Activated effector memory CD4-positive, alpha-beta T cell treated with Interleukin-2 at 50 U/mL for 16 hours (primary cell): ENCODE data around the gene PLK5.
"Not testable (repeated sequence)": the region's sequence is repeated elsewhere in the genome, so short reads cannot be mapped to it uniquely, and the experiment has no call there.

Experiments used
- DNase-seq: peaks from one replicate; pipeline ENCODE4 v3.0.0-alpha.2; 2020

Gene PLK5, protein sequence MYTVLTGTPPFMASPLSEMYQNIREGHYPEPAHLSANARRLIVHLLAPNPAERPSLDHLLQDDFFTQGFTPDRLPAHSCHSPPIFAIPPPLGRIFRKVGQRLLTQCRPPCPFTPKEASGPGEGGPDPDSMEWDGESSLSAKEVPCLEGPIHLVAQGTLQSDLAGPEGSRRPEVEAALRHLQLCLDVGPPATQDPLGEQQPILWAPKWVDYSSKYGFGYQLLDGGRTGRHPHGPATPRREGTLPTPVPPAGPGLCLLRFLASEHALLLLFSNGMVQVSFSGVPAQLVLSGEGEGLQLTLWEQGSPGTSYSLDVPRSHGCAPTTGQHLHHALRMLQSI

DNA sequence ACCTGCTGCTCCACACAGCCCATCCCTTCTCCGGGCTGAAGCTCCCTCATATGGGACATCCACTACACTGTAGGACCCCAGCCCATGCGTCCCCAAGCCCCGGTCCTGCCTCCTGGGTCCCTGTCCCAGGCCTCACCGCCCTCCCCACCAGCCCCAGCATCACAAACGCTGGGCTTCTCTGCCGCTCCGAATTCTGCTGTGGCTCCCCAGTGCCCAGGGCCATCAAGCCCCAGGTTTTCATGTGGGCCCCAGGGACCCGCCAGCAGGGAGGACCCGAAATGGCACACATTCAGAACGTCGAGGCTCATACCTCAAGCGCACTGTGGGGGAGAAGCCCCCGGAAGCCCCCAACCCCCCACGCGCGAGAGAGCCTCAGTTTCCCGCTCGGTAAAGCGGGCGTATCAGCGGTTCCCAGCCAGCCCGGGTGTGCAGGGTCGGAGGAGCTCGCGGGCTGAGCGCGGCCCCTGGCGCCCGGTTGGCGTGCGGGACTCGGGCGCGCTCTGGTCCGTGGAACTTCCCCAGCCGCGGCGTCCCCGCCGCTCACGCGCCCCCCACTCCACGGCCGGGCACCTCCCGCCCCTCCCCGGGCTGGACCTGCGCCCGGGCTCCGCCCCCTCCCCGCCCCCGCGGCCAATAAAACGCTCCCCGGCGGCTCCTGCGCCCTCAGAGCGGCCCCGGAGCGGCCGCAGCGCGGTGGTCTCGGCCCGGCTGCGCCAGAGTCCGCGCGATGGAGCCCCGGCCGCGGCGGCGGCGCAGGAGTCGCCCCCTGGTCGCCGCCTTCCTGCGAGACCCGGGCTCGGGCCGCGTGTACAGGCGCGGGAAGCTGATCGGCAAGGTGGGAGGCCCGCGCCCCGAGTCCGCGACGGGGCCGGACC is at the start of gene PLK5:
PLK5 (plus strand) TSS at position 666 of the 875 bp plus-strand sequence. CDS start 2,920 bp downstream, outside the sequence.
- no peak for DNase-seq

DNA sequence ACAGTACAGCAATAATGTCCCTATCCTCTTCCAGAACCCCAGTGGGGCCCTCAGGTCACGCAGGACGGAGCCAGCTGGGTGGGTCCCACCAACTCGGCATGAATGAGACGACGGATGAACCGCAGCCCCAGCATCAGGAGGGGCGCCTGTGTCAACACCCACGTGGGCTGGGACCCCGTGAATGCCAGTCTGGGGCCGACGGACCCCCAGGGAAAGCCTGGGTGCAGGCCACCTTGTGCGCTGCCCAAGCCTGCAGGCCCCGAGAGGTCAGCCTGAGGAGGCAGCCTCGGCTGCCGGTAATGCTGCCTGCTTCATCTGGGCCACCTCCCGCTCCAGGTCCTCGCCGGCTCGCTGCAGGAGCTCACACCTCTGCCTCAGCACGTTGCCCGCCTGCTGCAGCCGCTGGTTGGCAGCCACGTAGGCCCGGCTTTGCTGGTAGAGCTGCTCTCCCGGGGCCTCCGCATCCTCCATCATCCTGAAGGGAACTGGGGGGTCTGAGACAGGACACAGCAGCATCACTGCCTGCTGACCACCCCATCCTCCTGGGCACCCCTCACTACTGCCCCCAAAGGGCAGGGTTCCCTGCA is 49.0 kb upstream of the PLK5 start:
- DNase-seq: no peak

DNA sequence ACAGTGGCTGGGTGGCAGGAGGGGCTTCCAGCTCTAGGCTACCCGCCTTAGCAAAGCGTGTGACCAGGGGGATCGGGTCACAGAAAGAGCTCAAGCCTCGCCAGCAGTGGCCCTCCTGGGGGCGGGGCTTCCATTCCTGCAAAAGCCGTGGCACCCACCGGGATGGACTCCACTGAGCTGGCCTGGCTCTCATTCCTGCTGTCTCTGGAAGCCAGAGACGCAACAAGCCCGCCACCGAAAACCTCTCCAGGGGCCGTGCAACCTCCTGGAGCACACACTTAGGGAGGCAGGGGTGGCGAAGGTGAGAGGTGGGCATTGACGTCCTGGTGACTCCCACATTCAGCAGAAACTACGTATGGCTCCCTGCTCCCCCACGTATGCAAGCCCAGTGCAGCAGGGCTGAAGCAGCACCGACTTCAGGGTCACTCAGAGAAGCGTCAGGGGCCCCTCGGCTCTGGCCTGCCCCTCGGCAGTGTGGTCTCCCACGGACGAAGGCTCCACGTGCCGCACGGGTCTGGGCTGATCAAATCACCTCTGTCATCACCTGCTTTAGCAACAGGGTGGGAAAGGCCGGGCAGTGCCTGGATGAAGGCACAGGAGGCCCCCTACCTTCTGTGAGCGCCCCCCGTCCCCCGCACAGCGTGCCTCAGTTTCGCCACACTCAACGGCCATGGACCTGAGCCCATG is 48.0 kb upstream of the PLK5 start:
- no peak for DNase-seq

DNA sequence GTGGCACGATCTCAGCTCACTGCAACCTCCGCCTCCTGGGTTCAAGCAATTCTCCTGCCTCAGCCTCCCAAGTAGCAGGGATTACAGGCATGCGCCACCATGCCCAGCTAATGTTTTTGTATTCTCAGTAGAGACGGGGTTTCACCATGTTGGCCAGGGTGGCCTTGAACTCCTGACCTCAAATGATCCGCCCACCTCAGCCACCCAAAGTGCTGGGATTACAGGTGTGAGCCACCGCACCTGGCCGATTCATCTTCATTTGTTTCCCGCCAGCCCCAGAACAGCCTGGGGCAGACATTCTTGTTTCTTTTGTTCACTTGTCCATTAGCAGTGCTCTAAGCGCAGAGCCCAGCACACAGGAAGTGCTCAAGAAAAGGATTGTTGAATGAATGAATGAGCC is 46.8 kb upstream of the PLK5 start:
- DNase-seq: not testable (repeated sequence)

DNA sequence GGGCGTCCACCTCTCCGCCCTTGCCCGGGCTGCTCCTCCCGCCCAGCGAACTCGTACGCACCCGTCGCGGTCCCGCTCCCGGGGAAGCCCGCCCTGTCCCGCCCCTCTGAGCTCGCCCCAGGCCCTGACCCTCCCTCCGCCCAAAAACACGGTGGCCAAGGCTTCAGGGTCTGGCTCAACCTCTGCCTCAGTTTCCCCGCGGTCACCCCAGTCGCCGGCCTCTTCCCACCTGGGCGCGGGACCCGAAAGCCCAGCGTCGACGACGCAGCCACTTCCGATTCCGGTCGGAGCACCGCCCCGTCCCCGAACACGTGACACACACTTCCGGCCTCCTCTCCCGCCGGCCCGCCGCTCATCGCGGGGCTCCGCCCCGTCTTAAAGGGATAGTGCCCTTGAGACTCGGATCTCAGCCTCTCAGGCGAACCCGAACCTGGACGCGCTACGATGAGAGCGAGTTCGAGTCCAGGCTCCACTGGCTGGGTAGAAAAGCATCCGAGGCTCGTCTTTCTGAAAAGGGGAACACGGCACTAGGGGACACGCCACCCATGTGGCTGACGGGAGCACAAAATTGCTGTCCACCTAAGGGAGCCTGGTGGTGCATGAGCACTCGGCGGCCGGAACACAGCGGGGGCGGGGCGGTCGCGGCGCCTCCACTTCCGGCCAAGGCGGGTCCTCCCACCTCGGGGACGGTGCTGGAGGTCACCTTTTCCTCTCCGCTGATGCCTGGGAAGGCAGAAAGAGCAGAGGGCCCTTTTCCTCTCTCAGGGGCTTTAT is 44.8 kb upstream of the PLK5 start, which contains the start of gene C19orf25:
C19orf25 (minus strand) TSS at position 282 of the 774 bp plus-strand sequence. CDS start 312 bp downstream, outside the sequence.
- DNase-seq: peak; percentile 89

DNA sequence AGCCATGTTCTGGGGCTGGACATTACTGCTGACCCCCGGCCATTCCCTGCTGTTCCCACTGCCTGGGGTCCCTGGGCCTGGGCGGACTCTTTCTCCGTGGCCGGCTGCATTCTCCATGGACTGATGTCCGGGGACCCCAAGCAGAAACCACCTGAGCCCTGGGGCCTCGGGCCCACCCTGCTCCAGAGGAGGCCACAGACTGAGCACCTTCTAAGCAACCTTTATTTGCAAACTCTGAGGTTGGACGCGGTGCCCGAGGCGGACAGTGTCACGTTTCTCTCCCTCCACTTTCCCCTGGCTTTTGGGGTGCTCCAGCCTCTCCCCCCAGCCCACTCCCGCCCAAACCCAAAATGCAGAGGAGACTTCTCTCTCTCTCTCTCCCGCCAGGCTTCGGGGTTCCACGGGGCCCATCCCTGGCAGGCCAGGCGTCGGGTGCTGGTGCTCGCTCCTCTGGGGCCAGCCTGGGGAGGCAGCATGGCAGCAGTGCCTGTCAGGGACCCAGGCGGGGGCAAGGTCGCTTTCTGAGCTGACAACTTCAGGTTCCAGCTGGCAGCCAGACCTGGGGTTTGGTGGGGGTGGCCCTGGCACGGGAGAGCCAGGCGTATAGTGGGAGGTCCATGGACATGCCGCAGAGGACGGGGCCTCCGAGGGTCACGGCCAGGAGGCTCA is 42.5 kb upstream of the PLK5 start:
- DNase-seq: no peak

DNA sequence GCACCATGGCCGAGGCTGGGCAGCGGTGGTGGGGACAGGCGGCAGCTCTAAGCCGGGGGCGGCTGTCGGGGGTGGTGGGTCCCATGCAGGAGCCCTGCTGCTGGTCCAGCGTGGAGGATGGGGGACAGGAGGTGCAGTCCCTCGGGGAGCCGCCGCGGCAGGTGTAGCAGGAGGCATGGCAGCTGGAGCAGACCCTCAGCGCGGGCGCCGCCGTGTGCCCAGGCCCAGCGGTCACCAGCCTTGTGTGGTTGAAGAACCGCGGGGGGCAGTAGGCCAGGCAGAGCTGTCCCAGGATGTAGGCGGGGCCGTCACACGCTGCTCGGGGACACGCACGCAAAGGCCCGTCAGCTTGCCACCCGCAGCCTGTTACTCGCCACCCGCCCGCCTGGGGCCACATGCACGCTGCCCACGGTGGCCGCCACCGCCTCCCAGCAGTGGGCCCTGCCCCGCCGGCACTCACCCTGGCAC is 42.0 kb upstream of the PLK5 start:
- no peak for DNase-seq

DNA sequence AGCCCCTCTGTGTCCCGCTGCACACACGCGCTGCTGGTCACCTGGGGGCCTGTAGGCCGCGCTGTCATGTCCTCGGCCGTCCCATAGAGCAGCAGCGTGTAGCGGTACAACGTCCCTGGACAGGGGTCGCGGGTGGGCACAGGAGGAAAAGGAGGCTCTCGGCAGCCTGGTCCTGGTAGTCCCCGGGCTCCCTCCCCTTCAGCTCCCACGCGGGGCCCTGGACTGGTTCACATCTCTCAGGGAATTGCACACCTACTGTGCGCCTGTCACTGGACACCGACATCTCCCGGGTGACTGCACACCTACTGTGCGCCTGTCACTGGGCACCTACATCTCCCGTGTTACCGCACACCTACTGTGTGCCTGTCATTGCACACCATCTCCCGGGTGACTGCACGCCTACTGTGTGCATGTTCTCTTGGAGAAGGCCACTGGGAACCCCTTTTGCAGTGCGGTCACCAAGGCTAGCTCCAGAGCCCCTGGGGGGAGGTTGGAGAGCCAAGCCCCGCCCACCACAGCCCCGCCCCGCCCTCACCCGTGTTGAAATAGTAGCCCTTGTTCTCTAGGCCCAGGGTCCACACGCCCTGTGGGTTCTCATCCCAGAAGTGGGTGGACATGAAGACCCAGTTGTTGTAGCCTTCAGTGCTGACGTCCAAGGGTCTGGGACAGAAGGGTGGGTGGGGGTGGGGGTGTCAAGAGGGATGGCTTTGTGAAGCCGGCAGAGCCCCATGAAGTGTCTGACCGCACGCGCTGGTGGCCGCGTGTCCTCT is 41.3 kb upstream of the PLK5 start:
- no peak for DNase-seq

DNA sequence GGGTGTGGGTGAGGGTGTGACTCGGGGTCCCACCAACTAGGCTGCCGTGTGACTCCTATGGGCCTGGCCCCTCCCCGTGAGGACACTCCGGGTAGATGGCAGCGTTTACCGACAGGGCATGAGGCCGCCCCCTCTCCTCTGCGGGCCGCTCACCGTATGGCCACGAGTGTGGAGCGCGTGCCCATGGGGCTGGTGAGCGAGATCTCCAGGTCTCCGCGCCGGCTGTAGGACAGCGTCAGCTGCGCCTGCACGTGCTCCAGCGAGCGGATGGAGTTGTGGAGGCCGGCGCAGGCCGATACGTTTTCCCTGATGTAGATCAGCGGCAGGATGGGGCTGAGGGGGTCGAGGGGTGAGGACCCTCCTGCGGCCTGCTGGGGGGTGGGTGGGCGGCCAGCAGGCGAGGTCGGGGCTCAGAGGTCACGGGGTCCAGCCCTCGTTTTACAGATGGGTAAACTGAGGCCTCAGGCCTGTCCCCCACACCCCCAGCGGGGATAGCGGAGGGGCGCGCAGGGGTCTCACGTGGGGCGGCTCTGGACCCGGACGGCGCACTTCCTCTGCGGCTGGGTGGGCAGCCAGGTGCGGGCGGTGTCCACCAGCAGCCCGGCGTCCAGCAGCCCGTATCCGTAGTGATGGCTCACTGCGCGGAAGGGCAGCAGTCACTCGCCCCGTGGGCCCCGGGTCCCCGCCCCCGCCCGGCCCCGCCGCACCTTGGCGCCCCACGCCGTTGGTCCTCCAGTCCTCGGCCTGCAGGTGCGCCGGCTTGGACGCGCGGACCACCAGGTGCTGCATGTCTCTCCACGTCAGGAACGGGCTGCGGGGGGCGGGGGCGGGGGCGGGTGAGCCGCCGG is 40.5 kb upstream of the PLK5 start:
- no peak for DNase-seq

DNA sequence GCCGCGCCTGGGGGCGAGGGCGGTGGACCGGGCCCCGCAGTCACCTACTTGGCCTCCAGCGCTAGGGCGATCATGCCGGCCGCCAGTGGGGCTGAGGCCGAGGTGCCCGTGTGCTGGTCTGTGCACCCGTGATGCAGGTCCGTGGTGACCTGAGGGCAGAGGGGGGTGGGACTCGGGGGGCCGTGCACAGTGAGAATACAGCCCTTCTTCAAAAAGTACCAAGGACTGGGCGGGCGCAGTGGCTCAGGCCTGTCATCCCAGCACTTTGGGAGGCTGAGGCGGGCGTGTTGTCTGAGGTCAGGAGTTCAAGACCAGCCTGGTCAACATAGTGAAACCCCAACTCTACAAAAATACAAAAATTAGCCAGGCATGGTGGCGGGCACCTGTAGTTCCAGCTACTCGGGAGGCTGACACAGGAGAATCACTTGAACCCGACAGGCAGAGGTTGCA is 39.9 kb upstream of the PLK5 start:
- DNase-seq: no peak

DNA sequence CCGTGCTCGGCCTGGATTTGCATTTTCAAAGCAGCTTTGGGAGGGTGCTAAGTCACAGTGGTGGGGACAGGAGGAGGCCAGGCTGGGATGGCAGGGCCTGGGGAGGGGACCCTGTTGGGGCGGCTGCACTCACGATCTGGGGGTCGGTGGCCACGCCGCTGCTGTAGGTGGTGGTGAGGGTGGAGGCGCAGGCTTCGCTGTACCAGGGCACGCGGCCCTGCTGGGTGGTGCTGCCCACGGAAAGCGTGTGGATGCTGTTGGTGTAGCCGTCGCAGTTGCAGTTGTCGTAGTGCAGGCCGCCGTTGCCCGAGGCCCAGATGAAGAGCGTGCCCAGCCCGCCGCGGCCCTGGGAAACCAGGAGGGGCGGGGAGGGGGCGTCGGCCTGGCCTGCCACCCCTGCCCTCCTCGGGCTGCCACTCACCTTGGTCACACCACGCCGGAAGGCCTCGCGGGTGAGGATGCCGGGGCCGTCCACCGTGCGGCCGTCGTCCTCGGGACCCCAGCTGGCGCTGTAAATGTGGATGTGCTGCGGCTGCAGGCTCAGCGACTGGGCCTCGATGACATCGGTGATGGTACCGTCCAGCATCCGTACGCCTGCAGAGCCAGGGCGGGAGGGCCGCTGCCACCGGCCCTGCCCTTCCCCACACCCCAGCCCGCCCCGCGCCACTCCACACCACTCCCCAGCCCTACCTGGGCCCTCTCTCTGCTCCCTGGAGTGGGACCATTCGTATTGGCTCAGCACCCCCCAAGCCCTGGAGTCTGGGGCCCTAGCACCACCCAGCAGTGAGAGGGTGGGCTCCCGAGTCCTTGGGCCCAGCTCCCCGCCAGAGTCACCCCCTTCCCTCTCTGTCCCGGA is 36.9 kb upstream of the PLK5 start:
- DNase-seq: no peak

DNA sequence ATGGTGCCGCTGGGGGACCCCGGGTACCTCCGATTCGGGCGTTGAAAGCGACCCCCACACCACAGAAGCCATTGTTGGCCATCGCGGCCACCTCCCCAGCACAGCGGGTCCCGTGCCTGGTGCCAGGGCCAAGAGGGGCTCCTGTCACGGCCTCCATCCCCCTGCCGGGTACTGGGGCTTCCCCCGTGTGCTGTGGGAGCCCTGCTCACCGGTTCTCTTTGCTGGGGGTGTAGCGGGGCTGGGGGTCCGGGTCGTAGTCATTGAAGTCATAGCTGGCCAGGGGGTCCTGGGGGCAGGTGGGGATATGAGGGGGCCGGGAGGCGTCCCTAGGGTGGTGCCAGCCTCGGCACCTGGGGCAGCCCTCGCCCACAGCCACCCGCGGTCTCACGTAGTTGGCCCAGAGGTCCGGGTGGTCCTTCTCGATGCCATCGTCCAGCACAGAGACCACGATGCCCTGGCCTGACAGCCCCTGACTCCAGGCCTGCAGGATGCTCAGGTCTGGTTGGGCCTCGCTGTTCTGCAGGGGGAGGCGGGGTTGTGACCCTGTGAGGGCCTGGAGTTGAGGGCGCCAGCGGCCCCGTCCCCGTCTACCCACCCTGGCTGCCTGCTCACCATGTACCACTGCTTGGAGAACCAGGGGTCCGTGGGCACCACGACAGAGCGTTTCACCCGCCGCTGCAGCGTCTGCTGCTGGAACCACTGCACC is 36.1 kb upstream of the PLK5 start:
- DNase-seq: no peak

DNA sequence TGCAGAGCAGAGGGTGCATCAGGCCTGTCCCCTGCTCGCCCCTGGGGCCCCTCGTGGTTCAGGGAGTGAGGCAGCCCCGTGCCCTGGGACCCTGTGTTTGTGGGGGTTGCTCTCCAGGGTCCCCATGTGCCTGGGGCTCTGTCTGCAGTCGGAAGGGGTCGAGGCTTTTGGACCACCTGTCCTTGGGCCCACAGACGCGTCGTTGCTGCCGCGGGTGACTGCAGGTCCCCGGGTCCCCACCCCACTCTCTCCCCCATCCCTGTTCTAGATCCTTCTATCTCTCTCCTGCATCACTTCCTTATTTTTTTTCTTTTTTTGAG is 35.6 kb upstream of the PLK5 start:
- no peak for DNase-seq

DNA sequence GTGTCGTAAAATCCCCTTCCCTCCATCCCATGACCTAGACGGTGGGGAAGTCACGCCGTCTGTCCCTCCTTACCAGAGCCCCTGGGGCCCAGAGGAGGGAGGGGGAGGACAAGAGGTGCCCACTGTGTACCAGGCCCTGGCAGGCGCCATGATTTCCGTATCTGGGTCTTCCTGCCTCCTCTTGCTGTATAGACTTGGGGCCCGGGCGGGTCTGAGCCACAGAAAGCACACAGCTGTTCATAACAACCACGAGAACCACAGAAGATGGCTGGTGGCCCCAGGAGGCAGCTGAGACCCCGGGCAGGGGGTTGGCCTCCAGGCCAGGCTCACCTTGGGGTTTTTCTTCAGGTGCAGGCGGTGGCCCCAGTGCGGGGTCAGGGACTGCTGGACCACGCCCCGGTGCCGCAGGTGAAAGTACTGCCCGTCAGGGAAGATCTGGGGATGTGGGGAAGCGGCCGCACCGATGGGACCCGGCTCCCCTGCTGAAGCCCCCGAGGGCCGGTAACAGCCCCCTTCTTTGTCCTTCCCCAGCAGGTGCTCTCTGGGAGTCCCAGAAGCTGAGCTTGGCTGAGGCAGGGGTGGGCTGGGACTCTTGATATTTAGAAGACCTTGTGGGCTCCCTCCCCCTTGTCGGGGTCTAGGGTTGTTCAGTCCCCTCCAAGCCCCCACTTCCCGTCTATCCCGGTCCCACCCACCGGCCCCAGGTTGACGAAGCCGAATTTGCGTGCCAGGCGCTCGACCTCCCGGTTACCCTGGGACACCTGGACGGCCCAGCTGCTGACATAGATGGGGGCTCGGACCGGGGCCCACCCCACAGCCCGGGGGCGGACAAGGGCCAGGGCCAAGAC is 34.2 kb upstream of the PLK5 start:
- no peak for DNase-seq

DNA sequence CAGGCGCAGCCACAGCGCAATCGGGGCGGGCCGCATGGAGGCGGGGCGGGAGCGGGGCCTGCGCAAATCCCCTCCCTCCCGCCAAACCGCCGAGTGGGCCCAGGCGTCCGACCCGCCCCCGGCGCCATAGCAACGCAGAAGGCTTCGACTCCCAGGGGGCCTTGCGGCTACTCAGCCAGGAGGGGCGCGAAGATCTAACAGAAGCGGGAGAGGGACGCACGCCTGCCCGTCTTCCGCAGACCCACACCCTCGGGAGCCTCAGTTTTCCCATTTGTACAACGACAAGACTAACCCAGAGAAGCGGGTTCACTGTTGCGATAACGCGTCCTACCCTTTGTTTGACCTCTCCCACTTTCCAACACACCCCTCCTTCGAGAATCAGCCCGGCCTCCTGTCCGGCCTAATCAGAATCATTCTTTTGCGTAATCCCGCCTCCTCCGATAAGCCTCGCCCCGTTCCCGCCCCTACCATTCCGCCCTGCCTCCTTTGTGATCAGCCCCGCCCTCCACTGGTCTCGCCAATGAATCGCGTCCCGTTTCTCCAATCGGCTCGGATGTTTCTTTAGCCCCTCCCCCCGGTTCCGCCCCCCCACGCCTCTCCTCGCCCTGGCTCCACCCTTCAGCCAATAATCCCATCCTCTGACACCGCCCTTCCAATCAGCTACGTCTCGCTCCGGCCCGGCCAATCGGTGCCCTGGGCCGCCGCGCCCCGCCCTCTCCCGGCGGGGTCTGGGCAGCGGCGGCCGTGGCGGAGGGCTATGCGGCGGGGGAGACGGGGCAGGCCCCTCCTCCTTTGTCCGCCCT is 33.4 kb upstream of the PLK5 start, which contains the start of gene PCSK4:
PCSK4 (minus strand) TSS at position 40 of the 803 bp plus-strand sequence; CDS start at position 36, 4 bp downstream.
- peak; percentile 97 for DNase-seq
